Suppressor macrophage (primary cell): ENCODE data around the gene ANK3.
A peak's percentile ranks its signal among the peaks of the same experiment; 100 is the strongest.

ENCODE experiments used
- DNase-seq, 4 experiments: peaks; one replicate each; pipeline ENCODE4 v3.0.0-alpha.2; 2020 to 2022

Gene ANK3

GRCh38 chr10:60376221-60377041 is 13.2 kb downstream of the ANK3 start:
- no peak for DNase-seq

GRCh38 chr10:60375293-60376004 is 14.2 kb downstream of the ANK3 start:
- no peak for DNase-seq

- peak in 3 of 4 experiments; percentile 2 to 67 (median 61) for DNase-seq
These were observed 14.8 kb downstream of the ANK3 start for GRCh38 chr10:60374836-60375235.

- DNase-seq: no peak
These were observed 17.2 kb downstream of the ANK3 start for GRCh38 chr10:60372436-60372835.

GRCh38 chr10:60369547-60369930 is 20.1 kb downstream of the ANK3 start:
- no peak for DNase-seq

- no peak for DNase-seq
These were observed 20.7 kb downstream of the ANK3 start for GRCh38 chr10:60368875-60369546.

GRCh38 chr10:60367901-60368300 is 21.8 kb downstream of the ANK3 start:
- no peak for DNase-seq

- DNase-seq: no peak
These were observed 22.2 kb downstream of the ANK3 start for GRCh38 chr10:60367431-60367830.

GRCh38 chr10:60367024-60367423 is 22.7 kb downstream of the ANK3 start:
- no peak for DNase-seq

- no peak for DNase-seq
These were observed 26.5 kb downstream of the ANK3 start for GRCh38 chr10:60363187-60363586.

GRCh38 chr10:60362461-60362860 is 27.2 kb downstream of the ANK3 start:
- no peak for DNase-seq

GRCh38 chr10:60359066-60359465 is 30.6 kb downstream of the ANK3 start:
- DNase-seq: no peak

GRCh38 chr10:60358282-60358681 is 31.4 kb downstream of the ANK3 start:
- no peak for DNase-seq

GRCh38 chr10:60353519-60354258 is 36.0 kb downstream of the ANK3 start:
- no peak for DNase-seq

- DNase-seq: no peak
These were observed 37.6 kb downstream of the ANK3 start for GRCh38 chr10:60352105-60352504.

GRCh38 chr10:60351191-60351853 is 38.4 kb downstream of the ANK3 start:
- peak in 2 of 4 experiments; percentile 2 for DNase-seq

- DNase-seq: no peak
These were observed 39.3 kb downstream of the ANK3 start for GRCh38 chr10:60350400-60350799.

- DNase-seq: no peak
These were observed 40.2 kb downstream of the ANK3 start for GRCh38 chr10:60349426-60349825.

GRCh38 chr10:60348982-60349381 is 40.7 kb downstream of the ANK3 start:
- no peak for DNase-seq

- DNase-seq: no peak
These were observed 42.4 kb downstream of the ANK3 start for GRCh38 chr10:60347270-60347669.

GRCh38 chr10:60346661-60347060 is 43.0 kb downstream of the ANK3 start:
- DNase-seq: no peak

GRCh38 chr10:60343254-60343653 is 46.4 kb downstream of the ANK3 start:
- DNase-seq: no peak
